ENCODE results near the gene MRPL38. TPM values are rescaled to one million over a fixed set of nuclear protein-coding genes. Genes with fewer than 3 reads are reported as not detected.

MRPL38 gene
- total RNA-seq, 1 experiment from 2014 or later: 108 TPM

GRCh38 chr17:75891605-75892555 is 12.8 kb downstream of the MRPL38 start:
- Histone ChIP-seq H3K4me2 (ENCODE audit: insufficient read depth, insufficient read length, low read length) (no peak overlapping the region), H3K56ac (ENCODE audit: insufficient read length, low read depth, low read length) (no peak overlapping the region), H3K79me1 (ENCODE audit: insufficient read depth, low read depth, low read length, poor library complexity, severe bottlenecking) (no peaks in the 10 kb centered on the region), H4K20me1 (ENCODE audit: control insufficient read depth, insufficient read depth, insufficient read length) (no peaks in the 10 kb centered on the region), H3K9me3 (ENCODE audit: control insufficient read depth, low read depth, low read length) (no peaks in the 10 kb centered on the region), H4K5ac (ENCODE audit: insufficient read length, low read depth, low read length) (no peak overlapping the region), H3K79me2 (ENCODE audit: insufficient read depth, low read length) (no peaks in the 10 kb centered on the region), H3K23me2 (ENCODE audit: insufficient read length, low read depth, low read length, poor library complexity, severe bottlenecking) (peaks cover 3% of the 10 kb centered on the region), H2AFZ (ENCODE audit: low read length) (no peak overlapping the region), H2AK5ac (ENCODE audit: insufficient read length, low read length) (no peak overlapping the region), H3K18ac (ENCODE audit: insufficient read length, low read depth, low read length) (no peak overlapping the region), H3K9ac (ENCODE audit: extremely low read depth, insufficient read length, low read length) (no peak overlapping the region), H2BK15ac (ENCODE audit: low read depth, low read length) (no peak overlapping the region), H3K14ac (ENCODE audit: insufficient read depth, low read length) (no peak overlapping the region), H4K91ac (ENCODE audit: insufficient read length, low read depth, low read length) (no peak overlapping the region), H2BK20ac (ENCODE audit: low read depth, low read length, poor library complexity, severe bottlenecking) (no peak overlapping the region), H3K27ac (ENCODE audit: insufficient read length, low read depth, low read length) (no peak overlapping the region), H2BK12ac (ENCODE audit: insufficient read length, low read depth, low read length) (no peak overlapping the region), H3K4ac (ENCODE audit: low read depth, low read length) (no peak overlapping the region), H4K8ac (replicated peaks; ENCODE audit: insufficient read length, low read depth, low read length) (no peak overlapping the region), H3K23ac (ENCODE audit: insufficient read length, low read depth, low read length) (no peak overlapping the region), H3T11ph (ENCODE audit: low read length) (no peak overlapping the region), H2BK5ac (ENCODE audit: insufficient read length, low read length) (no peak overlapping the region), H3K27me3 (ENCODE audit: insufficient read depth, low read length) (no peaks in the 10 kb centered on the region), H3K4me1 (ENCODE audit: insufficient read depth, low read length) (no peaks in the 10 kb centered on the region; the same call in 1 of the 2 replicates), H2BK120ac (ENCODE audit: low read depth, low read length, poor library complexity, severe bottlenecking) (no peak overlapping the region)
- DNase-seq: no peak
- TF ChIP-seq CTCF (conservative IDR thresholded peaks at IDR 0.05): no peak
- Mint-ChIP-seq H3K4me1 (peaks cover 18 to 20% of the 10 kb centered on the region in 2 experiments), H3K27ac (no peak overlapping the region), H3K4me3 (no peak overlapping the region), H3K9me3 (no peaks in the 10 kb centered on the region), H3K27me3 (ENCODE audit: low read depth) (no peaks in the 10 kb centered on the region), H3K36me3 (ENCODE audit: insufficient read depth in 1 of 3, low read depth in 3 of 3) (peaks cover 11 to 32% (median 23%) of the 10 kb centered on the region in 3 experiments)
- no CpG with 5 or more reads among the region's 32 CpGs for WGBS (ENCODE audit: extremely low coverage, insufficient read length, low lambda C conversion rate)
